MM.1S (cell line): ENCODE data around the gene DNTT.

Experiments used
- CTCF ChIP-seq: fragments of 300-600 bp; sonication (generic); IDR thresholded peaks from 2 replicates; pipeline ENCODE4 v1.5.1; 2016; ENCODE audit warnings: antibody characterized with exemption, low read length, mixed read lengths
- EZH2 ChIP-seq: fragments of 300-600 bp; sonication (generic); optimal IDR thresholded peaks from 2 replicates; pipeline ENCODE3; 2017; ENCODE audit warnings: low read depth, mild to moderate bottlenecking, antibody characterized with exemption, low read length, mixed read lengths

DNA sequence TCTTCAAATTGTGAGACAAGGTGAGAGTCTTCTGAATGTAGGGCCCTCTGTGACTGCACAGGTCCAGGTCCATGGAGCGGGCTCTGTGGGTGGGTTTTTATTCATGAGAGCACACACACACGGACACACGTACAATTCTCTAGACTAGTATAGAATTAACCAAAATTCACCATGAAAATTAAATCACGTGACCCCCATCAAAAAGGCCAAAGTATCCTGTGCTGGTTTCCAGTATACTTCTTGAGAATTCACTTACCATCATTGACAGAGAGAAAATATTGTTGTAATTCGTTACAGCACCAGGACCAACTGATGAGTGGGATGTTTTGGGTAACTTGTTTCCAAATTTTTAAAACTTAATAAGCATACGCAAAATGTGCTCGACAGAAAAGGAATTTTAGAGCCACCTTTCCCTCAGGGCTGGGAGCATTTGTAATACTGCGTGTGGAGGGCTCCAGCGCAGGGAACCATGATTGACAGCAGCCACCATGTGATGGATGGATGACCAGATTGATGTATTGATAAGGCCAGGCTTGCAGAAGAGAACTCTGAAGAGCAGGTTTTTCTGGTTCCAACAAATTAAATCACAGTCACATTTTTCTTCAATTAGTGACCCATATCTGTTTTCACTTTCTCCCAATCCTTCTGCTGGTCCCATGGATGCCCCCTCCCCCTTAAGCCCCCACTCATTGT is 14.9 kb upstream of the DNTT start:
- no peak for TF ChIP-seq CTCF
- TF ChIP-seq EZH2 = no peak
